H1 (cell line): ENCODE measurements around the gene PPP1R2. TPM values are rescaled to one million over a fixed set of nuclear protein-coding genes. Genes with fewer than 3 reads are reported as not detected.

Experiments used
- CTCF ChIA-PET: fragments of 300-600 bp; sonication (Branson Sonifier 250); formaldehyde crosslinking; loops from one replicate; lab custom pipeline; 2021; ENCODE audit not compliant: partially characterized antibody; lab: Charles Lee
- POLR2A ChIA-PET: fragments of 300-600 bp; sonication (Branson Sonifier 250); formaldehyde crosslinking; loops from one replicate; lab custom pipeline; 2021; ENCODE audit warnings: inconsistent platforms; ENCODE audit not compliant: partially characterized antibody; lab: Charles Lee
- DNase-seq, 2 experiments: peaks; one replicate each; pipeline versions ENCODE4 v3.0.0 to v3.0.0-alpha.2; 2010 to 2022; ENCODE audit warnings: low spot score in 2 of 2, low read depth in 1 of 2, mixed read lengths in 1 of 2
- FAIRE-seq: peaks from 2 replicates; lab custom pipeline; 2011; peaks lifted over from hg19 to GRCh38; lab: Jason Lieb, UNC
- H2AFZ ChIP-seq: 2 replicates; pipeline ENCODE4 v1.8.1; 2012; ENCODE audit warnings: low read length, inconsistent platforms
- H2AK5ac ChIP-seq: 2 replicates; pipeline ENCODE4 v1.6.1; 2013; ENCODE audit warnings: low read depth, low read length
- H2BK120ac ChIP-seq: replicated peaks from 2 replicates; pipeline ENCODE3; 2013; ENCODE audit warnings: low read depth, low read length, inconsistent platforms
- H2BK12ac ChIP-seq: 2 replicates; pipeline ENCODE4 v1.6.1; 2013; ENCODE audit warnings: low read depth, low read length
- H2BK15ac ChIP-seq: 2 replicates; pipeline ENCODE4 v1.6.1; 2013; ENCODE audit warnings: low read length
- H2BK20ac ChIP-seq: 2 replicates; pipeline ENCODE4 v1.6.1; 2013; ENCODE audit warnings: low read length
- H2BK5ac ChIP-seq: 2 replicates; pipeline ENCODE4 v1.6.1; 2013; ENCODE audit warnings: low read depth, low read length
- H3K14ac ChIP-seq: 2 replicates; pipeline ENCODE4 v1.6.1; 2013; ENCODE audit warnings: inconsistent platforms; ENCODE audit not compliant: insufficient read length
- H3K18ac ChIP-seq: 2 replicates; pipeline ENCODE4 v1.6.1; 2013; ENCODE audit warnings: low read length; ENCODE audit errors: extremely low read depth
- H3K23ac ChIP-seq: 2 replicates; pipeline ENCODE4 v1.6.1; 2013; ENCODE audit warnings: inconsistent platforms; ENCODE audit not compliant: insufficient read length
- H3K23me2 ChIP-seq: 2 replicates; pipeline ENCODE4 v1.6.1; 2013; ENCODE audit warnings: low read depth, low read length
- H3K27ac ChIP-seq: 2 replicates; pipeline ENCODE4 v1.6.1; 2011; ENCODE audit warnings: low read depth, low read length, inconsistent platforms
- H3K27me3 ChIP-seq, 4 experiments: replicated peaks in 1 of 4; 1 replicate in 1 of 4; 2 replicates in 3 of 4; pipeline versions ENCODE4 v1.6.1 to v1.8.1; 2011 to 2013; ENCODE audit warnings: low read length in 3 of 4, mild to moderate bottlenecking in 3 of 4, inconsistent platforms in 2 of 4, mixed read lengths in 2 of 4, moderate library complexity in 1 of 4; ENCODE audit not compliant: control insufficient read depth in 3 of 4, insufficient read depth in 3 of 4; ENCODE audit errors: extremely low read depth in 1 of 4
- H3K36me3 ChIP-seq, 4 experiments: 2 replicates each; pipeline versions ENCODE4 v1.6.1 to v1.8.1; 2011 to 2013; ENCODE audit warnings: mild to moderate bottlenecking in 4 of 4, low read length in 3 of 4, moderate library complexity in 2 of 4, control low read depth in 1 of 4, inconsistent platforms in 1 of 4; ENCODE audit not compliant: insufficient read depth in 4 of 4, control insufficient read depth in 2 of 4
- H3K4ac ChIP-seq: replicated peaks from 2 replicates; pipeline ENCODE3; 2013; ENCODE audit warnings: low read length, low read depth, mixed read lengths, inconsistent platforms; ENCODE audit not compliant: insufficient read length
- H3K4me1 ChIP-seq, 4 experiments: replicated peaks in 1 of 4; 1 replicate in 1 of 4; 2 replicates in 3 of 4; pipeline versions ENCODE4 v1.6.1 to v1.8.1; 2011 to 2013; ENCODE audit warnings: low read length in 3 of 4, inconsistent platforms in 2 of 4, mixed read lengths in 1 of 4; ENCODE audit not compliant: insufficient read depth in 4 of 4, control insufficient read depth in 3 of 4
- H3K4me2 ChIP-seq, 2 experiments: 2 replicates each; pipeline versions ENCODE4 v1.6.1 to v1.8.1; 2011 to 2013; ENCODE audit warnings: low read depth in 2 of 2, low read length in 2 of 2, control low read depth in 1 of 2, inconsistent platforms in 1 of 2, mild to moderate bottlenecking in 1 of 2; ENCODE audit not compliant: insufficient read depth in 1 of 2
- H3K4me3 ChIP-seq, 4 experiments: fragments of 200-600, 300-600 bp in 1 of 4; sonication (generic), shearing (Covaris generic), sonication (Bioruptor Twin) in 1 of 4; 2 replicates each; pipeline versions ENCODE4 v1.5.1 to v1.8.1; 2011 to 2016; ENCODE audit warnings: low read length in 4 of 4, low read depth in 3 of 4, control low read depth in 2 of 4, inconsistent platforms in 2 of 4, mild to moderate bottlenecking in 2 of 4, mixed read lengths in 1 of 4, moderate library complexity in 1 of 4; ENCODE audit not compliant: insufficient read depth in 2 of 4; ENCODE audit errors: extremely low read depth in 1 of 4
- H3K56ac ChIP-seq: replicated peaks from 2 replicates; pipeline ENCODE3; 2013; ENCODE audit warnings: low read depth, mild to moderate bottlenecking, mixed read lengths, low read length, inconsistent platforms; ENCODE audit not compliant: insufficient read length
- H3K79me1 ChIP-seq: 2 replicates; pipeline ENCODE4 v1.6.1; 2013; ENCODE audit warnings: low read depth, low read length, control low read depth
- H3K79me2 ChIP-seq, 2 experiments: 2 replicates each; pipeline versions ENCODE4 v1.6.1 to v1.8.1; 2012 to 2013; ENCODE audit warnings: low read length in 2 of 2, mild to moderate bottlenecking in 2 of 2, inconsistent platforms in 1 of 2; ENCODE audit not compliant: insufficient read depth in 2 of 2, control insufficient read depth in 1 of 2
- H3K9ac ChIP-seq, 4 experiments: replicated peaks in 1 of 4; 1 replicate in 1 of 4; 2 replicates in 3 of 4; pipeline versions ENCODE4 v1.6.1 to v1.8.1; 2011 to 2013; ENCODE audit warnings: low read depth in 3 of 4, low read length in 3 of 4, control low read depth in 2 of 4, mild to moderate bottlenecking in 2 of 4, moderate library complexity in 2 of 4, inconsistent platforms in 1 of 4; ENCODE audit errors: extremely low read depth in 1 of 4
- H3K9me3 ChIP-seq, 2 experiments: 2 replicates each; pipeline versions ENCODE4 v1.6.1 to v1.8.1; 2012 to 2013; ENCODE audit warnings: mild to moderate bottlenecking in 2 of 2, moderate library complexity in 2 of 2, control low read depth in 1 of 2, inconsistent platforms in 1 of 2, low read depth in 1 of 2, low read length in 1 of 2, mixed read lengths in 1 of 2; ENCODE audit not compliant: insufficient read depth in 2 of 2
- H4K20me1 ChIP-seq, 2 experiments: replicated peaks in 1 of 2; 2 replicates each; pipeline versions ENCODE3 to v1.8.1; 2011 to 2013; ENCODE audit warnings: inconsistent platforms in 2 of 2, low read length in 2 of 2, mild to moderate bottlenecking in 1 of 2; ENCODE audit not compliant: insufficient read depth in 2 of 2, control insufficient read depth in 1 of 2
- H4K5ac ChIP-seq: 2 replicates; pipeline ENCODE4 v1.6.1; 2013; ENCODE audit warnings: low read length, low read depth, mixed read lengths, inconsistent platforms; ENCODE audit not compliant: insufficient read length
- H4K8ac ChIP-seq: 2 replicates; pipeline ENCODE4 v1.8.0; 2013; ENCODE audit warnings: mild to moderate bottlenecking, moderate library complexity, low read length, inconsistent platforms; ENCODE audit not compliant: insufficient read depth; ENCODE audit errors: extremely low read depth
- H4K91ac ChIP-seq: replicated peaks from 2 replicates; pipeline ENCODE3; 2013; ENCODE audit warnings: low read length, mixed read lengths, inconsistent platforms; ENCODE audit not compliant: insufficient read length
- BRCA1 ChIP-seq: IDR thresholded peaks from 2 replicates; pipeline ENCODE4 v1.6.1; 2012; ENCODE audit warnings: low read depth, low read length, improper control_type of control experiment
- CEBPB ChIP-seq: IDR thresholded peaks from 2 replicates; pipeline ENCODE4 v1.6.1; 2012; ENCODE audit warnings: low read depth, low read length
- CHD2 ChIP-seq: IDR thresholded peaks from 2 replicates; pipeline ENCODE4 v1.6.1; 2012; ENCODE audit warnings: low read length, improper control_type of control experiment
- GABPA ChIP-seq: IDR thresholded peaks from 2 replicates; pipeline ENCODE4 v1.6.1; 2011; ENCODE audit warnings: mild to moderate bottlenecking, low read length, moderate library complexity, borderline replicate concordance; ENCODE audit not compliant: insufficient read depth
- KDM1A ChIP-seq: fragments of 200-600, 300-600 bp; sonication (generic); IDR thresholded peaks from 2 replicates; pipeline ENCODE4 v1.7.1; 2016; ENCODE audit warnings: mild to moderate bottlenecking, low read length, borderline replicate concordance
- MAX ChIP-seq: IDR thresholded peaks from 2 replicates; pipeline ENCODE4 v1.6.1; 2012; ENCODE audit warnings: inconsistent platforms
- PHF8 ChIP-seq: fragments of 200-600 bp; sonication (generic); conservative IDR thresholded peaks from 2 replicates; pipeline ENCODE4 v1.7.1; 2012; ENCODE audit warnings: low read depth, mild to moderate bottlenecking, inconsistent platforms, low read length, moderate library complexity
- RBBP5 ChIP-seq: IDR thresholded peaks from 2 replicates; pipeline ENCODE4 v1.7.1; 2012; ENCODE audit warnings: low read depth, mild to moderate bottlenecking, inconsistent platforms, low read length, moderate library complexity, borderline replicate concordance
- RXRA ChIP-seq: IDR thresholded peaks from 2 replicates; pipeline ENCODE4 v1.6.1; 2011; ENCODE audit warnings: low read depth, mild to moderate bottlenecking, low read length, moderate library complexity; ENCODE audit not compliant: insufficient read depth
- SP1 ChIP-seq: IDR thresholded peaks from 2 replicates; pipeline ENCODE4 v1.6.1; 2011; ENCODE audit warnings: low read depth, low read length
- SUZ12 ChIP-seq: fragments of 200-600 bp; sonication (generic); IDR thresholded peaks from 2 replicates; pipeline ENCODE4 v1.6.1; 2012; ENCODE audit warnings: mild to moderate bottlenecking, inconsistent platforms, low read length, moderate library complexity, mixed read lengths
- TEAD4 ChIP-seq: IDR thresholded peaks from 2 replicates; pipeline ENCODE4 v1.6.1; 2012; ENCODE audit warnings: low read depth, low read length, inconsistent platforms, mixed read lengths
- ZNF274 ChIP-seq: IDR thresholded peaks from 2 replicates; pipeline ENCODE4 v1.7.0; 2012; ENCODE audit warnings: low read length, borderline replicate concordance; ENCODE audit errors: extremely low read depth
- WGBS, 2 experiments: shearing (Covaris generic) in 1 of 2; methylation state at CpG; one replicate each; pipeline versions ENCODE4 v1.1.6 to v1.1.7; 2013 to 2015; ENCODE audit warnings: low lambda C conversion rate in 2 of 2, mixed read lengths in 2 of 2, inconsistent platforms in 1 of 2, low coverage in 1 of 2, missing lambda C conversion rate in 1 of 2; ENCODE audit not compliant: insufficient replicate concordance in 2 of 2, insufficient coverage in 1 of 2, insufficient read length in 1 of 2; ENCODE audit errors: extremely low coverage in 1 of 2, missing lambda C conversion rate in 1 of 2; 5-methylcytosine and 5-hydroxymethylcytosine counted together
- polyA plus RNA-seq, 7 experiments: library from polyadenylated mRNA; depleted of rRNA in 3 of 7; stranded (reverse) in 5 of 7; unstranded in 2 of 7; fragments of >200 nt in 5 of 7; fragments of 200-250 nt in 2 of 7; gene quantifications; 1 replicate in 5 of 7; 2 replicates in 1 of 7; 4 replicates in 1 of 7; pipeline versions ENCODE4 v1.2.1 to v1.2.3, GENCODE V29; 2011 to 2013; ENCODE audit warnings: missing spikeins in 2 of 7, mixed read lengths in 2 of 7
- total RNA-seq: library from RNA; stranded (reverse); fragmentation: NEBNext Ultra II Directional; extraction: Animal tissue kit (Norgen Biotek cat#: 25700); gene quantifications from 2 replicates; pipeline ENCODE4 v1.2.1, GENCODE V29; 2021

The PPP1R2 gene
- total and polyA plus RNA-seq, 2 of the 8 experiments (the other 6 are each of a cell fraction or from before 2014, with no cell fraction given) = 14.0 to 26.5 TPM

DNA sequence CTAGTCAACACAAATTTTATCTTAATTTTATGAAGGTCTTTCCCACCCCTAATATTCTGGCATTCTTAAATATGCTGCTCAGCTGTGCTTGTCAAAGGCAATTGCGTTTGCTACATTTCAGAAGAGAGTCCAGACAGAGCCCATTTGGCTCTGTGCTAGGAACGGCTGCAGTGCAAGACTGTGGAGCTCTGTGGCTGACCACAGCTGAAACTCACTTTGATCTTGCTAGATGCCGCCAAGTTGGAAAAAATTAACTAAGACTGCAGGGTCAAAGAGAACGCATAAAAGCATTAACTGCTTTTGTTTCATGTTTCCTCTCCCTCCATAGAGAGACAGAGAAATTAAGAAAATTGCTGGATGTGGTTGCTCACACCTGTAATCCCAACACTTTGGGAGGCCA is 7.6 kb upstream of the PPP1R2 start:
- no peak overlapping the region for H4K91ac ChIP-seq
- H3K9ac ChIP-seq = no peak overlapping the region
- no peak overlapping the region for H3K56ac ChIP-seq
- no peak overlapping the region for H3K18ac ChIP-seq
- no peak overlapping the region for H2BK20ac ChIP-seq
- DNase-seq (no peak), FAIRE-seq (no peak)
- H2BK120ac ChIP-seq = no peak overlapping the region
- H3K14ac ChIP-seq = no peak overlapping the region
- no peak overlapping the region for H4K5ac ChIP-seq
- no peak overlapping the region for H3K4ac ChIP-seq
- H3K27me3 ChIP-seq = no peaks in the 10 kb centered on the region; a peak in 3 of 7 replicates
- no peak overlapping the region for H2BK15ac ChIP-seq
- no peak overlapping the region for H2BK12ac ChIP-seq
- H2BK5ac ChIP-seq = no peak overlapping the region
- no peak overlapping the region for H3K23ac ChIP-seq
- H3K79me1 ChIP-seq = no peaks in the 10 kb centered on the region
- POLR2A ChIA-PET = interaction anchor here (1.2 kb wide), 1 partner anchor 8 kb away, joined by 9 read pairs; the partner anchor contains the start of gene PPP1R2
- H3K23me2 ChIP-seq = no peaks in the 10 kb centered on the region
- H4K20me1 ChIP-seq = no peaks in the 10 kb centered on the region
- no peaks in the 10 kb centered on the region for H3K36me3 ChIP-seq
- 84% methylated on average over 4 of the region's 4 CpGs; no CpG with 5 or more reads in 1 of the 2 experiments for WGBS, 2 experiments
- CTCF ChIA-PET = interaction anchor here (0.6 kb wide), 1 partner anchor 266 kb away, joined by 3 read pairs; no protein-coding TSS in a partner anchor
- no peak overlapping the region for H3K27ac ChIP-seq
- H2AK5ac ChIP-seq = no peak overlapping the region
- H4K8ac ChIP-seq = no peak overlapping the region
- H3K79me2 ChIP-seq = no peaks in the 10 kb centered on the region
- H2AFZ ChIP-seq = no peak overlapping the region
- H3K4me3 ChIP-seq = no peak overlapping the region
- H3K4me1 ChIP-seq = peaks cover 0 to 10% (median 5%) of the 10 kb centered on the region in 4 experiments; a peak in 5 of 7 replicates
- H3K9me3 ChIP-seq = no peaks in the 10 kb centered on the region
- no peak overlapping the region for H3K4me2 ChIP-seq
- no peak for TF ChIP-seq CHD2
- TF ChIP-seq KDM1A = no peak
- TF ChIP-seq BRCA1 = no peak
- no peak for TF ChIP-seq RXRA
- TF ChIP-seq PHF8 = no peak
- TF ChIP-seq SP1 = no peak
- TF ChIP-seq GABPA = no peak
- no peak for TF ChIP-seq ZNF274
- TF ChIP-seq RBBP5 = no peak
- no peak for TF ChIP-seq TEAD4
- TF ChIP-seq SUZ12 = no peak
- no peak for TF ChIP-seq MAX
- TF ChIP-seq CEBPB = no peak
